ENCODE measurements around the gene CYP27B1.

The CYP27B1 gene

GRCh38 chr12:57765003-57765697, 1.7 kb downstream of the CYP27B1 start:
- DNase-seq: peak; percentile 38

- DNase-seq: no peak
Observed at GRCh38 chr12:57764662-57765002, 2.2 kb downstream of the CYP27B1 start.

- DNase-seq: no peak
Observed at GRCh38 chr12:57763881-57764661, 2.8 kb downstream of the CYP27B1 start.

- no peak for DNase-seq
Observed at GRCh38 chr12:57762463-57762862, 4.4 kb downstream of the CYP27B1 start.

DNA sequence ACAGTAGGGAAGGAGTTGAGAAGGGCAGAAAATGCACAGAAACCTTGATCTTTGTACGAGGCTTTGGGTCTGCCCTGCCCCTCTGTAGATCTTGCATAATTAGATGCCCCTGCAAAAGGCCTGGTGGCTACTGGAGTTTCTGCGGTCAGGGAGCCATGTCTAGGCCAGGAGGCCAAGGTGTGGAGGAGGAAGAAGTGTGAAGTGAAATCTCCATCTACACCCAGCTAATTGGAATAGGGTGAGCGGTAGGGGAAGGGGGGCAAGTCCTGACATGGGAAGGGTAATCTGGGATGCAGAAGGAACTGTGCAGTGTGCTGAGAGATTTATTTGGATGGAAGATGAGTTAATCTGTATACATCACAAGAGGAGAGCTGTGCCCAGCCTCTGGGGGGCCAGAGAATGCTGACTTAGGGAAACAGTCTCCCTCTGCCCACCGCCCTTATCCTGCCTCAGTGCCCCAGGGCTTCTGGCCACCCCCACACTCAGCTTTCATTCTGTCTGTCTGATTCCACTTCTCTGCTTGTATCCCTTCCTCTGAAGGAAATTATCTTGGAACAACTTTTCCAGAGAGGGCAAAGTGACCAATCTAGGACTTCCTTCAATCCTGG, 5.4 kb downstream of the CYP27B1 start:
- no peak for DNase-seq

DNA sequence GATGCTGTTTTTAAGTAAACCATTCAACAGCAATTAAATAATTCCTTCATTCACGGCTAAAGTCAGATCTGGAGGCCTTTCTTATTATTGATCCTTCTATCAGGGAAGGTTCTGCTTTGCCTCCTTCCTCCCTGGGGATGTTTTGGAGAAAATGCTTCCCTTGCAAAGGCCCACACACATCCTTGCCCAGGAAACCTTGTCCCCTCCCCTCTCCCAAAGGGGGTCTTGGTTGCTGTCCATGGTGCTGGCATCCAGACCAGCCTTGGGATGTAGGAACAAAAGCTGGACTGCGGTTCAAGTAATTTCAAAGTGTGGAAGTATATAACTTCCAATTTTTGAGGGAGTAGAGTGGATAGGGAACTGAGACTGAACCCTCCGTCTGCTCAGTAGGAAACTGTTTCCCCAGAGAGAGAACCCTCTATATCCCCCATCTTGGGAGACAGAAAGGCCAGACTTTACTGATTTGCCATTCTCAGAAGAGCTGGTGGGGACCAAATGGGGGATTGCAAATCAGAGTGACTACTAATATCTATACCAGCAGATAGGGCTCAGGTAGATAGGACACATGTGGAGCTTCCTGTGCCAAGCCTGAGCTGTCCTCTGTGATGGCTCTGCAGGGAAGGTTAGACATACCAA, 6.4 kb downstream of the CYP27B1 start:
- no peak for DNase-seq

DNA sequence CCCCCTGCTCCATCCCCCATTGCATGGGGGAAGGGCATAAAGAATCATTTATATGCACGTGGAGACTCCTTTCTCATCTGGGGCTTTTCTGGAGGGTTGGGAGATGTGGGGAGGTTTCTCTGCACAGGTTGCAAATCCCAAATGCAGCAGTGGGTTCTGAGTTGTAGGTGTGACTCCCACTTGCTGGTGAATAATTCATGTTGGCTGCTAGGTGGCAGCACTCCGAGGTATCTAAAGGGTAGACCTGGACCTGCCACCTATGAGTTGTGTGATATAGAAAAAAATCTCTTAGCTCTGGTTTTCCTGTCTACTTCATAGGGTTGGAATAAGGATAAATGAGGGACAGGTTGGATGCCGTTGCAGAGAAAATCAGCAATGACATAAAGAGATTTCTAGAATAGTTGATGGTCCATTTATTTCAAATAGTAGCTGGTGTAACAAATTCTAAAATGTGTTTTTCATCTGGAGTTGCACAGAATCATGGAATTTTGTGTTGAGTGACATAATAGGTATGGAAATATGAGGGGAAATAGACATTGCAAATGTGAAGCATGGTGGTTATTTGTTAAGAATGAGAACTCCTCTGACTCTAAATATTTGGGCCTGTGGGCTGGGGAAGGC, 7.4 kb downstream of the CYP27B1 start:
- no peak for DNase-seq

GRCh38 chr12:57758552-57759359, 8.1 kb downstream of the CYP27B1 start:
- DNase-seq: no peak

DNA sequence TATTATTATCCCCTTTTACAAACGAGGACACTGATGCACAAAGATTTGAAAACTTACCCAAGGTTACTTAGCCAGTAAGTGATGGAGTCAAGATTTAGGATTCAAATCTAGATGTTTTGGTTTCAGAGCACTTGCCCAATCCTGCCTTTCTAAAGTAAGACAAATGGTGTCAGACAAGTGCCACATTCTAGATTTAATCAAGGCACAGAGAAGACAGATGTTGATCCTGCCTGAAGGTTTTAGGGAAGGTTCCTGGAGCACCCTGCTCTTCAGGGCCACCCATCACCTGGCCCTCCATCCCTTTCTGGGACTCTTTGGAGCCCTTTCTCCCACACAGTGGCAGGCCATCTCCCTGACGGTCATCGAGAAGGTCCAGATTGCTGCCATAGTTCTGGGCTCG, 9.1 kb downstream of the CYP27B1 start:
- no peak for DNase-seq

GRCh38 chr12:57756406-57757341, 10.2 kb downstream of the CYP27B1 start:
- peak; percentile 61 for DNase-seq

DNA sequence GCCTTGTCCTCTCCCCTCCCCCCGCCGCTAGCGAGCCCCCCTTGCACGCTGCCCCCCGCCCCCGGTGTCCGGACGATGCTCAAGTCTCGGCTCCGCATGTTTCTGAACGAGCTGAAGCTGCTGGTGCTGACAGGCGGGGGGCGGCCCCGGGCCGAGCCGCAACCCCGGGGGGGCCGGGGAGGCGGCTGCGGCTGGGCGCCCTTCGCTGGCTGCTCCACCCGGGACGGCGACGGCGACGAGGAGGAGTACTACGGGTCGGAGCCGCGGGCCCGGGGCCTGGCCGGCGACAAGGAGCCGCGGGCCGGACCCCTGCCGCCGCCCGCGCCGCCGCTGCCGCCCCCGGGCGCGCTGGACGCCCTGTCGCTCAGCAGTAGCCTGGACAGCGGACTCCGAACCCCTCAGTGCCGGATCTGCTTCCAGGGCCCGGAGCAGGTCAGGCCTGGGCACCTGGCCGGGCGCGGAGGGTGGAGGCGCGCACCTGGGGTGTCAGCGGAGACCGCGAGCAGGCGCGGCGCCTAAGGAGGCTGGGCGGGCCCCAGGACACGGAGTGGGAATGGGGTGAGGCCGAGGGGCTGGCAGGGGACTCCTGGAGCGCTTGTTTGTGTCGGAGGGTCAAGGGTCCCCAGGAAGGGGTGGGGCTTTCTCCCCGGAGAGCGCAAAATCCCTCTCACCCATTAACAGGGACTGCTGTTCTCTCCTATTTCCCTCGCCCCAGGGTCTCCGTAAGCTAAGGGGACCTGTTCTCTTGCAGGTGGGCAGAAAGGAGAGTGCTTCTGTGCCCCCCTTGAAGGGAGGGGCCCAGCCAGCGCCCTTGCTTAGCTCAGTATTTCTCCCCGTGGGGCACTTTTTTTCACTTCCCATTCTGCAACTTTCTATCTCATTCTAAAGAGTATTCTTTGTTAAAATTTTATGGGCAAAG, 11.2 kb downstream of the CYP27B1 start:
- peak; percentile 43 for DNase-seq

- no peak for DNase-seq
Observed at GRCh38 chr12:57755194-57755453, 11.8 kb downstream of the CYP27B1 start.

- peak; percentile 80 for DNase-seq
Observed at GRCh38 chr12:57754411-57755193, 12.3 kb downstream of the CYP27B1 start, which contains the start of gene MARCHF9. Gene MARCHF9, plus strand, starts transcription at chr12:57755103. Its CDS starts 426 bp downstream, at chr12:57755529.

GRCh38 chr12:57753756-57754337, 13.0 kb downstream of the CYP27B1 start:
- DNase-seq: no peak

- no peak for DNase-seq
Observed at GRCh38 chr12:57752668-57753000, 14.2 kb downstream of the CYP27B1 start.

DNA sequence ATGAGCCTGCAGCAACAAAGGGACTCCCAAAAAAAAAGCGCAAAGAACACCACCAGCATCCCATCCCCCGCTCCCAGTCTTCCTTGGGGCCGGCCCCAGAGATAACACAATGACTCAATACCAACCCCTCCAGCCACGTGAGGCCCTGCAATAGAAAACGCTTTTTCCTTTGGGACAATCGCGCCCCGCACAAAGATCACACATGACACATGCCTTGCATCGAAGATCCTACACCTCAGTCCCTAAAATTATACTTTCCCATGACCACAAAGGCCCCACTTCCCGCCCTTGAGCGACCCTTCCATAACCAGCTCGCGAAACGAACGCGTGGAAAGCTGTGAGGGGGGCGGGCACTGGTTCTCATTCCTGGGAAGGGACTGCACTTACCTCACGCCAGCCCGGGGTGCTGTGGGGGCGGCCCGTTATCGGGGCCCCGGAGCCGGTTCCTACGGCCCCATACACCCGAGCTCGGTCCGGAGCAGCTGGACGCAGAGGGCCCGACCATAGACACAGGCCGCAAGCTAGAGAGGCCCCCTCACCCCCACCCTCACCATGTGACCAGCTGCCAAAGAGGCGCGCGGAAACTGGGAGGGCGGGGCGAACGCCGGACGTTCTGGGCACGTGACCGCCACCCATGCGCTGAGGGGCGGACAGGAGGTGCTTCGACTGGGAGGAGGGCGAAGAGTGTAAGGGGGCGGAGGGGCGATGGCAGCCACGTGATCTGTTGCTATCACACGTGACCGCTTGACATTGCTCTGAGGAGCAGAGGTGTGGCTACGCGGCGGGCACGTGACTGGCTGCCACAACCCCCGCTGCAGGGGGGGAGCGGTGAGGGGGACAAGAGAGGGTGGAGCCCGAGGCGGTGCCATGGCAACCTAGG, 14.8 kb downstream of the CYP27B1 start, which contains the start of gene CDK4:
Gene CDK4 (minus strand): TSS at position 523 of the 880 bp plus-strand sequence. CDS start 593 bp downstream, outside the sequence.
- DNase-seq: peak; percentile 99

DNA sequence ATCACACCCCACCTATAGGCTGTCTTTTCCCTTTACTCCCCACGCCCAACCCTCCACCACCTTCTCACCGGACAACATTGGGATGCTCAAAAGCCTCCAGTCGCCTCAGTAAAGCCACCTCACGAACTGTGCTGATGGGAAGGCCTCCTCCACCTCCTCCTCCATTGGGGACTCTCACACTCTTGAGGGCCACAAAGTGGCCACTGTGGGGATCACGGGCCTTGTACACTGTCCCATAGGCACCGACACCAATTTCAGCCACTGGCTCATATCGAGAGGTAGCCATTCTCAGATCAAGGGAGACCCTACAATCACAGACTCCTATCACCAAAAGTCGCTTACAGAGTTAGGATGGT, 15.5 kb downstream of the CYP27B1 start:
- DNase-seq: no peak

All from effector CD4-positive, alpha-beta T cell (primary cell).